ENCODE measurements around the gene DOCK7.

- TF ChIP-seq POLR2A (IDR thresholded peaks at IDR 0.05; ENCODE audit: low read length), result peak; percentile 18
- TF ChIP-seq GATA1 (IDR thresholded peaks at IDR 0.05; ENCODE audit: low read depth, low read length), result no peak
Observed at GRCh38 chr1:62687421-62687902, 724 bp downstream of the DOCK7 start.

Data from erythroblast (primary cell).